Endometrial microvascular endothelial cells (primary cell): Measurements from ENCODE around the gene B4GALT5. TPM values are rescaled to one million over a fixed set of nuclear protein-coding genes. Genes with fewer than 3 reads are reported as not detected.

Experiments used
- in situ Hi-C: cut with HindIII; loops from 2 replicates; pipeline ENCODE4 v1.10.0; 2017; ENCODE audit warnings: low sequenced_read_pairs, low pct_unique_long_range_greater_than_20kb; ENCODE audit errors: inconsistent ontology term
- total RNA-seq: library from RNA; depleted of rRNA; stranded (reverse); fragments of >200 nt; gene quantifications from one replicate; pipeline ENCODE4 v1.2.3, GENCODE V29; 2015; ENCODE audit errors: inconsistent ontology term

The B4GALT5 gene
- total RNA-seq, 1 donor from 2014 or later: 30.7 TPM

DNA sequence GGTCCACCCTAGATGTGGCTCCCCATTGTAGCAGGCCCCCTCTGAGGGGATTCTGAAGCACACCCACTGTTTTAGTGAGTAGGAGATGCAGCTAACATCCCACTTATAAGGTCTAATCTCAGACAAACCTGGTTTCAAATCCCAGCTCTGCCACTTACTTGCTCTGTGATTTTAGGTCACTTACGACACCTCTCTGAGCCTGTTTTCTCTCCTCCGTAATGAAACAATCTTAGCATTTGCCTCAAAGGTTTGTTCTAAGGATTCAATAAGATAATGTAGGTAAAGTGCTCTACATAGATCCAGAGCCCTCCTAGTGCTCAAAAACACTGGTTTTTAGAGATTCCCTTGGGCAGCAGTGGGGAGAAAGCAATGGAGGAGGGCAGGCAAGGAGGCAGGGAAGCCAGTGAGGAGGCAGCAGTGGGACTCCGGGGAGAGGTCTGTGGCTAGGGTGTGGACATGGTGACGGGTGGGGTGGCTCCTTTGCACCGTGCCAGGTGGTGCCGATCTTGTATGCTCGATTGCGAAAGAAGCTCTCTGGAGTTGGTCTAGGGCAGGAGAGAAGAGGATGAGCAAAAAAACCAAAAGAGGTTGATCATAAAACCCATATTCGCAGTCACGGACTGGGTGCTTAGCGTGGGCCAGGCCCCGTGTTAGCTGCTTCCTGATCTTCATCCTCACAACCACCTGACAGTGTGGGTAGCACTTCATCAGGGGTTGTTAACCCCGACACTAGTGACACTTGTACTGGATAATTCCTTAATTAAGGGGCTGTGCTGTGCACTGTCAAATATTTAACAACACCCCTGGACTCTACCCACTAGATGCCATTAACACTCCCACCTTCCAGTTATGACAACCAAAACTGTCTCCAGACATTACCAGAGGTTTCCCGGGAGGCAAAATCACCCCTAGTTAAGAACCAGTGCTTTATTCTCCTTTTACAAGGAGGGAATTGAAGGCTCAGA lies 129.0 kb downstream of the B4GALT5 start:
- in situ Hi-C loops: no loop called here

GRCh38 chr20:49583669-49584417 lies 129.8 kb downstream of the B4GALT5 start:
- in situ Hi-C loops: no loop called here

- in situ Hi-C loops: no loop called here
Measured at GRCh38 chr20:49583343-49583668, 130.4 kb downstream of the B4GALT5 start.

Other genes starting within 250 kb of the B4GALT5 start
- gene KCNB1, start 231.2 kb downstream of the B4GALT5 start, total RNA-seq: not detected
- 1.5 TPM for gene PTGIS, start 145.7 kb downstream of the B4GALT5 start, total RNA-seq
- 4.7 TPM for gene SLC9A8, start 99.0 kb upstream of the B4GALT5 start, total RNA-seq
- gene SPATA2, start 201.7 kb upstream of the B4GALT5 start, total RNA-seq: 3.8 TPM
- gene RNF114, start 222.5 kb upstream of the B4GALT5 start, total RNA-seq: 132 TPM